GM19193 (cell line): ENCODE measurements around the gene ZNHIT3.
A peak's percentile ranks its signal among the peaks of the same experiment; 100 is the strongest.

ENCODE experiments used
- POLR2A ChIP-seq: IDR thresholded peaks from 4 replicates; pipeline ENCODE4 v1.6.1; 2011; ENCODE audit not compliant: insufficient read depth, insufficient read length; ENCODE audit errors: extremely low read depth

ZNHIT3 gene

GRCh38 chr17:36486204-36487194 is at the start of gene ZNHIT3:
Gene ZNHIT3, plus strand, starts transcription at chr17:36486681. Its CDS starts 19 bp downstream, at chr17:36486700.
- TF ChIP-seq POLR2A = peak; percentile 80

GRCh38 chr17:36443777-36444176 is 42.7 kb upstream of the ZNHIT3 start:
- no peak for TF ChIP-seq POLR2A

GRCh38 chr17:36459045-36459444 is 27.4 kb upstream of the ZNHIT3 start:
- no peak for TF ChIP-seq POLR2A

GRCh38 chr17:36459601-36460000 is 26.9 kb upstream of the ZNHIT3 start:
- no peak for TF ChIP-seq POLR2A

GRCh38 chr17:36460265-36460937 is 26.1 kb upstream of the ZNHIT3 start:
- TF ChIP-seq POLR2A = no peak

GRCh38 chr17:36461330-36462110 is 25.0 kb upstream of the ZNHIT3 start:
- TF ChIP-seq POLR2A = no peak

GRCh38 chr17:36463916-36464764 is 22.3 kb upstream of the ZNHIT3 start:
- no peak for TF ChIP-seq POLR2A

GRCh38 chr17:36464765-36465088 is 21.8 kb upstream of the ZNHIT3 start:
- TF ChIP-seq POLR2A = no peak

- TF ChIP-seq POLR2A = no peak
Measured at GRCh38 chr17:36468903-36469635, 17.4 kb upstream of the ZNHIT3 start.

GRCh38 chr17:36469733-36470132 is 16.7 kb upstream of the ZNHIT3 start:
- no peak for TF ChIP-seq POLR2A

- no peak for TF ChIP-seq POLR2A
Measured at GRCh38 chr17:36470499-36470898, 16.0 kb upstream of the ZNHIT3 start.

- TF ChIP-seq POLR2A = no peak
Measured at GRCh38 chr17:36474571-36474970, 11.9 kb upstream of the ZNHIT3 start.

GRCh38 chr17:36475346-36475970 is 11.0 kb upstream of the ZNHIT3 start:
- no peak for TF ChIP-seq POLR2A

GRCh38 chr17:36481829-36482228 is 4.7 kb upstream of the ZNHIT3 start:
- TF ChIP-seq POLR2A = no peak
